Jurkat, Clone E6-1 (cell line): ENCODE data around the gene IPCEF1.
"Not testable (repeated sequence)": the region's sequence is repeated elsewhere in the genome, so short reads cannot be mapped to it uniquely, and the experiment has no call there.

Source experiments
- DNase-seq: peaks from one replicate; pipeline ENCODE4 v3.0.0-alpha.2; 2011; ENCODE audit warnings: low read depth, low spot score
- H3K4me3 ChIP-seq: 2 replicates; pipeline ENCODE4 v1.5.1; 2011; ENCODE audit warnings: mild to moderate bottlenecking, low read length, control low read depth, moderate library complexity

IPCEF1 gene

GRCh38 chr6:154266560-154267099, 90.0 kb downstream of the IPCEF1 start:
- H3K4me3 ChIP-seq = no peak overlapping the region
- DNase-seq = no peak

- no peak overlapping the region for H3K4me3 ChIP-seq
- DNase-seq = no peak
These were observed 94.8 kb downstream of the IPCEF1 start for GRCh38 chr6:154261688-154262397.

DNA sequence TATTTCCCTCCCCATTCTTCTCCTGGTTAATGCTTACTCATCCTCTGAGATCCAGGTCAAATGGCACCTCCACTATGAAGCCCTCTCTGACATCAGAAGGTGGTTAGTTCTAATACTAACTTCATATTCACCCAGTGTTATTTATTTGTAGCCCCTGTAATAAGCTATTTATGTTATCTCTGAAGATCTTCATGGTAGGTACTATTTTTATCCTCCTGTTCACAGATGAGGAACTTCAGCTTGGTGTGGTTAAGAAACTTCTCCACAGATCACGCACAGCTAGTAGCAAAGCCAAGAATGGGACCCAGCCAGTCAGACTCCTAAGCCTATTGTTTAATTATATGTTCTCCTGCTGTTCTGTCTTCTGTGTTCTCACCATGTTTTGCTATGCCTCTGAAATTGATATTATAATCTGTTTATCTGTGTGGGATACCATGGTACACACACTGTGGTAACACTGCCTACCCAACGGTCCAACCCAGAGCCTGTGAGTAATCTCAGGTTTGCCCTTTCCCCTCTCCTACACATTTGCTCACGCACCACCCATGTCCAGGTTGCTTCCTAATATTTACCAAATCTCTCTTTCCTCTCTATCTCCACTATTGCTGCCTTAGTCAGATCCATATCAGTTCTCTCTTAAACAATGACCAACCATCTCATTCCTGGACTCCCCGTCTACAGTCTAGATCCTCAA, 98.4 kb downstream of the IPCEF1 start:
- no peak for DNase-seq
- no peak overlapping the region for H3K4me3 ChIP-seq

GRCh38 chr6:154257067-154257466, 99.5 kb downstream of the IPCEF1 start:
- no peak for DNase-seq
- no peak overlapping the region for H3K4me3 ChIP-seq

GRCh38 chr6:154252678-154253077, 103.9 kb downstream of the IPCEF1 start:
- no peak overlapping the region for H3K4me3 ChIP-seq
- no peak for DNase-seq

DNA sequence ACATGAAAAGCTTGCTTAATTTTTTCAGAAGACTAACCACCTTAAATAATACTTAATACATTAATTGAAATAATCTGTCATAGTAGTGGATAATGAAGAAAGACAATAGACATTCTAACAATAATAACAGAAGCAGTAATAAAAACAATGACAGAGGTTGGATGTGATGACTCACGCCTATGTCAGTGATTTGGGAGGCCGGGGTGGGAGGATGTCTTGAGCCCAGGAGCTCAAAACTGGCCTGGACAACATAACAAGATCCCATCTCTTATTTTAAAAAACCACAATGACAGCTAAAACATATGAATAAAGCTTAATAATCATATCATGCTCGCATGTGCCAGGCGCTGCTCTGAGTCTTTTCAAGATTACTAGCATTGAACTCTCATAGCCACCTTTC, 105.5 kb downstream of the IPCEF1 start:
- no peak for DNase-seq
- H3K4me3 ChIP-seq = no peak overlapping the region

GRCh38 chr6:154249499-154250298, 106.9 kb downstream of the IPCEF1 start:
- DNase-seq = peak; percentile 78
- peak overlapping the region; percentile 10 for H3K4me3 ChIP-seq

GRCh38 chr6:154247119-154247861, 109.3 kb downstream of the IPCEF1 start:
- peak; percentile 39 for DNase-seq
- peak overlapping the region; percentile 38 for H3K4me3 ChIP-seq

DNA sequence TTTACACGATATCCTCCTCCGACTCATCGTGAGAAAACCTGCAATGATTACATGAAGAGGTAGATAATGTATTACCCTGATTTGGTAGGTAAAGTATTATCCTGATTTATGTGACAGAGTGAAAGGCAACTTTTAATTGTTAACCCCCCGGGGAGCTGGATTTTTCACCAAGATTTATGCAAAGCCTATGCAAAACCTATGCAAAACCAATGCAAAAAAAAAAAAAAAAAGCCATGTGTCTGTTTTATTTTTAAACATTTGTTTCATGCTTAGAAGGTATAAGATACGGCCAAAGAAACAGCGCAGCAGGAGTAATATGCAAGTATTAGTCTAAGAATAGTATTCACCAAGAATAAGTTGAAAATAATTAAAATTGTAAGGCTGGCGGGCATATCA, 109.9 kb downstream of the IPCEF1 start:
- DNase-seq = no peak
- no peak overlapping the region for H3K4me3 ChIP-seq

GRCh38 chr6:154245506-154245905, 111.1 kb downstream of the IPCEF1 start:
- H3K4me3 ChIP-seq = no peak overlapping the region
- DNase-seq = no peak

DNA sequence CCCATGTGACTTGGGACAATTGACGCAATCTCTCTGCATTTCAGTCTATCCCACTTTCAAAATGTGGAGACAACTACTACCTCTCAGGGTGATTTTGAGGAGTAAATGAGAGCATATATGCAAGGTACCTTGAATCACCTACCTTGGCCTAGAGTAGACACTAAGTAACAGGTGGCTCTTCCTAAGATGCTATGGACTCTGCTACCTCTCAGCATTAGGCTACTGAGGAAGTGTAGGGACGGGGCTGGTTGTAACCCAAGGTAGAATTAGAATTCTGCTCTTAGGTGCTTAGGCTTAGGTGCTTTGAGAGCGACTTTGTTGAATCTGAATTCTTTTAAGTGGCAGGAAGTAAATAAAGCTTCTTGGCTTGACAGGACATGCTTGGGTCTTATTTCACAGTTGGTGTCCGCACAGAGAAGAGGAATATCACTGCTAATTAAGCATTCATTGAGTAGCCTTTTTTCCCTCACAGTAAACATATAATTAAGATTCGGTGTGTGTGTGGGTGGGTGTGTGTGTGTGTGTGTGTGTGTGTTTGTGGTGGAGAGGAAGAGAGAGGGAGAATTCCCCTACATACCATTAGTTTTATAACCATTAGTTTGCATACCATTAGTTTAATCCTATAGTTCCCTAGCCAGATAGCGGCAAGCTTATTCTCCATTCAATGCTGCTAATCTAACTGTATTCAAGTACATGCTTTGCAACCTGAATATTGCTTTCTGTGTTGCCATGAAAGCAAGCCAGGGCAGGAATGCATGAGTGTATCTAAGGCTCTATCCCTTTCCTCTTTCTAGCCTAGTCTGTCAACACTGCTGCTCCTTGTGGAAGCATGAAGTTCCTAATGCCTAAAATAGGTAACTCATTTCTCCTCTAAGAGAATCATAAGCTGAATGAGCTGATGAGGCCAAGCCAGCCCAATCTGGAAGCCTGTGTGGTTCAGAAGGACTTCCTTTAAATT, 112.5 kb downstream of the IPCEF1 start:
- H3K4me3 ChIP-seq = no peak overlapping the region
- no peak for DNase-seq

DNA sequence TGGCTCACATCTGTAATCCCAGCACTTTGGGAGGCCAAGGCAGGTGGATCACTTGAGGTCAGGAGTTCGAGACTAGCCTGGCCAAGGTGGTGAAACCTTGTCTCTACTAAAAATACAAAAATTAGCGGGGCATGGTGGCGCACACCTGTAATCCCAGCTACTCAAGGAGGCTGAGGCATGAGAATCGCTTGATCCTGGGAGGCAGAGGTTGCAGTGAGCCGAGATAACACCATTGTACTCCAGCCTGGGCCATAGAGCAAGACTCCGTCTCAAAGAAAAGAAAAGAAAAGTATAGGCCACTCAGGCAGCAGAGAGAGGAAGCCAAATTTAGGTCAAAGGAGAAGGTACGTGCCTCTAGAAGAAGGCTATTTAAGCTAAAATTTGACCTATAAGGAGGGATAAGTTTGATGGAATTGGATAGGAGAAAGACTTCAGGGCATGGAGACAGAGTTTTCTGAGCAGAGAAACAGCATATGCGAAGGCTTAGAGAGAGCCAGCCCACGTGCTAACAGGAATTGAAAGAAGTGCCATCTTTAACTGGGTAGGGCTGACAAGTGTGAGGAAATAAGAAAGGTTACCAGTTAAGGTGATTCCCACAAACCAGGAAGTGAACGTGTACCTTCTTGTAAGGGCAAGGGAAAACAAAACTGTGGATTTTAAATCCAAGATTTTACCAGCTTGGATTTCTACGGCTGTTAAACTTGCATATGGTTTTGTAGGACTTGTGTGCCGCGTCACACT, 113.8 kb downstream of the IPCEF1 start:
- no peak overlapping the region for H3K4me3 ChIP-seq
- no peak for DNase-seq

- no peak for DNase-seq
- no peak overlapping the region for H3K4me3 ChIP-seq
These were observed 115.0 kb downstream of the IPCEF1 start for GRCh38 chr6:154241581-154241980.

GRCh38 chr6:154241061-154241460, 115.5 kb downstream of the IPCEF1 start:
- not testable (repeated sequence) for DNase-seq, H3K4me3 ChIP-seq

- DNase-seq = no peak
- no peak overlapping the region for H3K4me3 ChIP-seq
These were observed 117.2 kb downstream of the IPCEF1 start for GRCh38 chr6:154239392-154239791.

- DNase-seq = no peak
- H3K4me3 ChIP-seq = no peak overlapping the region
These were observed 117.8 kb downstream of the IPCEF1 start for GRCh38 chr6:154238831-154239230.

DNA sequence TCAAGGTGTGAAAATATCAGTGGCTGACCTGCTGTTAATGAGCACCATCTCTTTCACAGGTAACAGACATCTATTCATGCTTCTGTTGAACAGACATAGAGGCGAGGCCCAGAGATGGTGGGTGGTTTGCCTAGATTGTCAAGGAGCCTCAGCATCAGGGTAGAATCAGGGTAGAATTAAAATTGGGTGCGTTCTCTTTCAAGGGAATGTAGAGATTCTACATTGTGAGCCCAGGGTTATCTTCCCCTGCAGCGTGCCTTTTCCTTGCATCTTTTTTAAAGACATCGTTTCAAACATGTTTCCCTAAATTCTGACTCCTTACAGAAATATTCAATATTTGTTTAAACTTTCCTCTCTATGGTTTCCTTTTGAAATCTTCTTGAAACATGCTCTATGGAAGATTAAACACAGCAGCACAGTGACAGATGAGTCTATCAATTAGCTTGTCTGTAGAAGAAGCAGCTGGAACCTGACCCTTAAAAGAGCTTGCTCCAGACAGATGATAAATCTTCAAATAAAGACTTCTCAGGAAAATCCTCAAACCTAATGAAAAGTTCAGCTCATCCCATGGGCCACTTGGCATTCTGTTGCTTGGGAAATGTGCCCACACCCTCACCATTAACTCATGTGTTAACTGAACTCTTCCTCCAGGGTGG, 119.8 kb downstream of the IPCEF1 start:
- DNase-seq = no peak
- H3K4me3 ChIP-seq = no peak overlapping the region
